ENCODE data around the gene ATG10. TPM values are rescaled to one million over a fixed set of nuclear protein-coding genes. Genes with fewer than 3 reads are reported as not detected.
"Not testable (repeated sequence)": the region's sequence is repeated elsewhere in the genome, so short reads cannot be mapped to it uniquely, and the experiment has no call there.

ATG10 gene
- total RNA-seq, 1 donor from 2014 or later: 8.4 TPM

- Histone ChIP-seq H3K27ac (ENCODE audit: low read depth, low read length) (no peak overlapping the region), H3K9ac (ENCODE audit: low read depth in 1 of 3, low read length in 3 of 3) (no peak overlapping the region), H3K4me3 (ENCODE audit: low read length in 3 of 3) (no peak overlapping the region), H3K27me3 (ENCODE audit: control insufficient read depth in 3 of 3, insufficient read depth in 3 of 3, low read length in 3 of 3) (no peaks in the 10 kb centered on the region), H3K36me3 (ENCODE audit: control insufficient read depth in 3 of 3, insufficient read depth in 3 of 3, low read length in 3 of 3) (no peaks in the 10 kb centered on the region), H3K4me1 (ENCODE audit: control insufficient read depth in 3 of 3, insufficient read depth in 3 of 3, low read length in 3 of 3) (peaks cover 2 to 5% (median 4%) of the 10 kb centered on the region in 3 donors), H3K9me3 (ENCODE audit: control insufficient read depth in 3 of 3, low read length in 3 of 3) (no peaks in the 10 kb centered on the region)
Observed at GRCh38 chr5:82106207-82106606, 134.4 kb downstream of the ATG10 start.

- Histone ChIP-seq H3K9me3 (ENCODE audit: control insufficient read depth in 3 of 3, low read length in 3 of 3) (no peaks in the 10 kb centered on the region), H3K4me3 (ENCODE audit: low read length in 3 of 3) (no peak overlapping the region), H3K27ac (ENCODE audit: low read depth, low read length) (no peak overlapping the region), H3K27me3 (ENCODE audit: control insufficient read depth in 3 of 3, insufficient read depth in 3 of 3, low read length in 3 of 3) (no peaks in the 10 kb centered on the region), H3K36me3 (ENCODE audit: control insufficient read depth in 3 of 3, insufficient read depth in 3 of 3, low read length in 3 of 3) (no peaks in the 10 kb centered on the region), H3K4me1 (ENCODE audit: control insufficient read depth in 3 of 3, insufficient read depth in 3 of 3, low read length in 3 of 3) (peaks cover 2 to 5% (median 4%) of the 10 kb centered on the region in 3 donors), H3K9ac (ENCODE audit: low read depth in 1 of 3, low read length in 3 of 3) (no peak overlapping the region)
Observed at GRCh38 chr5:82106756-82107155, 134.9 kb downstream of the ATG10 start.

- H3K9me3 ChIP-seq (ENCODE audit: control insufficient read depth in 3 of 3, low read length in 3 of 3): no peaks in the 10 kb centered on the region
- H3K9ac ChIP-seq (ENCODE audit: low read depth in 1 of 3, low read length in 3 of 3): no peak overlapping the region
- H3K4me3 ChIP-seq (ENCODE audit: low read length in 3 of 3): no peak overlapping the region
- H3K36me3 ChIP-seq (ENCODE audit: control insufficient read depth in 3 of 3, insufficient read depth in 3 of 3, low read length in 3 of 3): no peaks in the 10 kb centered on the region
- H3K27ac ChIP-seq (ENCODE audit: low read depth, low read length): no peak overlapping the region
- H3K27me3 ChIP-seq (ENCODE audit: control insufficient read depth in 3 of 3, insufficient read depth in 3 of 3, low read length in 3 of 3): no peaks in the 10 kb centered on the region
- H3K4me1 ChIP-seq (ENCODE audit: control insufficient read depth in 3 of 3, insufficient read depth in 3 of 3, low read length in 3 of 3): peaks cover 2 to 5% (median 4%) of the 10 kb centered on the region in 3 donors
Observed at GRCh38 chr5:82107267-82107666, 135.4 kb downstream of the ATG10 start.

GRCh38 chr5:82109013-82109412, 137.2 kb downstream of the ATG10 start:
- Histone ChIP-seq H3K27me3 (ENCODE audit: control insufficient read depth in 3 of 3, insufficient read depth in 3 of 3, low read length in 3 of 3) (no peaks in the 10 kb centered on the region), H3K4me3 (ENCODE audit: low read length in 3 of 3) (no peak overlapping the region), H3K27ac (ENCODE audit: low read depth, low read length) (no peak overlapping the region), H3K9ac (ENCODE audit: low read depth in 1 of 3, low read length in 3 of 3) (no peak overlapping the region), H3K9me3 (ENCODE audit: control insufficient read depth in 3 of 3, low read length in 3 of 3) (no peaks in the 10 kb centered on the region), H3K4me1 (ENCODE audit: control insufficient read depth in 3 of 3, insufficient read depth in 3 of 3, low read length in 3 of 3) (peaks cover 2 to 5% (median 4%) of the 10 kb centered on the region in 3 donors), H3K36me3 (ENCODE audit: control insufficient read depth in 3 of 3, insufficient read depth in 3 of 3, low read length in 3 of 3) (no peaks in the 10 kb centered on the region)

- H3K27ac ChIP-seq (ENCODE audit: low read depth, low read length); H3K9me3 ChIP-seq (ENCODE audit: control insufficient read depth in 3 of 3, low read length in 3 of 3); H3K4me3 ChIP-seq (ENCODE audit: low read length in 3 of 3); H3K27me3 ChIP-seq (ENCODE audit: control insufficient read depth in 3 of 3, insufficient read depth in 3 of 3, low read length in 3 of 3); H3K36me3 ChIP-seq (ENCODE audit: control insufficient read depth in 3 of 3, insufficient read depth in 3 of 3, low read length in 3 of 3); H3K9ac ChIP-seq (ENCODE audit: low read depth in 1 of 3, low read length in 3 of 3); H3K4me1 ChIP-seq (ENCODE audit: control insufficient read depth in 3 of 3, insufficient read depth in 3 of 3, low read length in 3 of 3): not testable (repeated sequence)
Observed at GRCh38 chr5:82109915-82110314, 138.1 kb downstream of the ATG10 start.

- Histone ChIP-seq H3K4me1 (ENCODE audit: control insufficient read depth in 3 of 3, insufficient read depth in 3 of 3, low read length in 3 of 3) (peaks cover 2 to 5% (median 2%) of the 10 kb centered on the region in 3 donors), H3K4me3 (ENCODE audit: low read length in 3 of 3) (no peak overlapping the region), H3K27me3 (ENCODE audit: control insufficient read depth in 3 of 3, insufficient read depth in 3 of 3, low read length in 3 of 3) (no peaks in the 10 kb centered on the region), H3K9ac (ENCODE audit: low read depth in 1 of 3, low read length in 3 of 3) (no peak overlapping the region), H3K9me3 (ENCODE audit: control insufficient read depth in 3 of 3, low read length in 3 of 3) (no peaks in the 10 kb centered on the region), H3K36me3 (ENCODE audit: control insufficient read depth in 3 of 3, insufficient read depth in 3 of 3, low read length in 3 of 3) (no peaks in the 10 kb centered on the region), H3K27ac (ENCODE audit: low read depth, low read length) (no peak overlapping the region)
Observed at GRCh38 chr5:82111191-82111590, 139.4 kb downstream of the ATG10 start.

- Histone ChIP-seq H3K27ac (ENCODE audit: low read depth, low read length) (no peak overlapping the region), H3K9ac (ENCODE audit: low read depth in 1 of 3, low read length in 3 of 3) (no peak overlapping the region), H3K4me1 (ENCODE audit: control insufficient read depth in 3 of 3, insufficient read depth in 3 of 3, low read length in 3 of 3) (no peaks in the 10 kb centered on the region), H3K36me3 (ENCODE audit: control insufficient read depth in 3 of 3, insufficient read depth in 3 of 3, low read length in 3 of 3) (no peaks in the 10 kb centered on the region), H3K9me3 (ENCODE audit: control insufficient read depth in 3 of 3, low read length in 3 of 3) (no peaks in the 10 kb centered on the region), H3K27me3 (ENCODE audit: control insufficient read depth in 3 of 3, insufficient read depth in 3 of 3, low read length in 3 of 3) (no peaks in the 10 kb centered on the region), H3K4me3 (ENCODE audit: low read length in 3 of 3) (no peak overlapping the region)
Observed at GRCh38 chr5:82115858-82116257, 144.0 kb downstream of the ATG10 start.

- Histone ChIP-seq H3K36me3 (ENCODE audit: control insufficient read depth in 3 of 3, insufficient read depth in 3 of 3, low read length in 3 of 3) (no peaks in the 10 kb centered on the region), H3K27me3 (ENCODE audit: control insufficient read depth in 3 of 3, insufficient read depth in 3 of 3, low read length in 3 of 3) (no peaks in the 10 kb centered on the region), H3K4me1 (ENCODE audit: control insufficient read depth in 3 of 3, insufficient read depth in 3 of 3, low read length in 3 of 3) (no peaks in the 10 kb centered on the region), H3K27ac (ENCODE audit: low read depth, low read length) (no peak overlapping the region), H3K4me3 (ENCODE audit: low read length in 3 of 3) (no peak overlapping the region), H3K9me3 (ENCODE audit: control insufficient read depth in 3 of 3, low read length in 3 of 3) (no peaks in the 10 kb centered on the region), H3K9ac (ENCODE audit: low read depth in 1 of 3, low read length in 3 of 3) (no peak overlapping the region)
Observed at GRCh38 chr5:82119889-82120288, 148.1 kb downstream of the ATG10 start.

- H3K4me1 ChIP-seq (ENCODE audit: control insufficient read depth in 3 of 3, insufficient read depth in 3 of 3, low read length in 3 of 3): no peaks in the 10 kb centered on the region
- no peak overlapping the region for H3K27ac ChIP-seq (ENCODE audit: low read depth, low read length)
- H3K27me3 ChIP-seq (ENCODE audit: control insufficient read depth in 3 of 3, insufficient read depth in 3 of 3, low read length in 3 of 3): no peaks in the 10 kb centered on the region
- H3K4me3 ChIP-seq (ENCODE audit: low read length in 3 of 3): no peak overlapping the region
- no peak overlapping the region for H3K9ac ChIP-seq (ENCODE audit: low read depth in 1 of 3, low read length in 3 of 3)
- H3K9me3 ChIP-seq (ENCODE audit: control insufficient read depth in 3 of 3, low read length in 3 of 3): no peaks in the 10 kb centered on the region
- H3K36me3 ChIP-seq (ENCODE audit: control insufficient read depth in 3 of 3, insufficient read depth in 3 of 3, low read length in 3 of 3): no peaks in the 10 kb centered on the region
Observed at GRCh38 chr5:82129723-82130285, 158.0 kb downstream of the ATG10 start.

GRCh38 chr5:82130602-82131001, 158.8 kb downstream of the ATG10 start:
- no peak overlapping the region for H3K27ac ChIP-seq (ENCODE audit: low read depth, low read length)
- H3K9ac ChIP-seq (ENCODE audit: low read depth in 1 of 3, low read length in 3 of 3): no peak overlapping the region
- H3K27me3 ChIP-seq (ENCODE audit: control insufficient read depth in 3 of 3, insufficient read depth in 3 of 3, low read length in 3 of 3): no peaks in the 10 kb centered on the region
- no peaks in the 10 kb centered on the region for H3K36me3 ChIP-seq (ENCODE audit: control insufficient read depth in 3 of 3, insufficient read depth in 3 of 3, low read length in 3 of 3)
- no peaks in the 10 kb centered on the region for H3K4me1 ChIP-seq (ENCODE audit: control insufficient read depth in 3 of 3, insufficient read depth in 3 of 3, low read length in 3 of 3)
- no peaks in the 10 kb centered on the region for H3K9me3 ChIP-seq (ENCODE audit: control insufficient read depth in 3 of 3, low read length in 3 of 3)
- H3K4me3 ChIP-seq (ENCODE audit: low read length in 3 of 3): no peak overlapping the region
